Measurements from ENCODE around the gene SH3RF3. TPM values are rescaled to one million over a fixed set of nuclear protein-coding genes. Genes with fewer than 3 reads are reported as not detected.

The SH3RF3 gene
- total RNA-seq, 4 donors from 2014 or later = 2.8 to 5.7 (median 3.0) TPM

DNA sequence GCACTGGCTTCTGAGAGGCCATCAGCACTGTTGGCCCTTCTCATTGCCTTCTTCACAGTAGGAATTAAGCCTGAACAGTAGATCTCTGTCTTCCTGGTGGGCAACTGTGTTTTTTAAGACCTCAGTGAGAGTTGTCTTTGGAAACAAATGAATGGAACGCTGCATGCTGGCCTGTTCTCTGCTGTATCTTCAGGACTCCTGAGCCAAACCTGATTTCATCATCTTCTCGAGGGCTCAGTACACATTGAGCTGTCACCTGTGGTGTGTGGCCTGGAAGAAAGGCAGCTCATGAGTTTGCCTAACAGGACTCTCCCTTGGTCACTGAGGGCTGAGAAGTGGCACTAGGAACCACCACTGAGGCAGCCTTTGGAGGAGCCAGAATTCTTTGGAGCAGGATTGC, 39.7 kb downstream of the SH3RF3 start:
- no peaks in the 10 kb centered on the region for H3K9me3 ChIP-seq
- intact Hi-C loops (cut with DNase I; ENCODE audit: low total_unique reads) (no loop called here), in situ Hi-C loops (cut with MboI; ENCODE audit: low sequenced_read_pairs in 4 of 4) (no loop called here)
- H3K27me3 ChIP-seq = no peaks in the 10 kb centered on the region
- H3K4me3 ChIP-seq = no peak overlapping the region
- no peaks in the 10 kb centered on the region for H3K36me3 ChIP-seq
- H3K4me1 ChIP-seq = peaks cover 54 to 61% of the 10 kb centered on the region in 2 donors
- ATAC-seq (peak; percentile 81 to 87), DNase-seq (peak; percentile 78 to 79)
- TF ChIP-seq, protein P1, sequence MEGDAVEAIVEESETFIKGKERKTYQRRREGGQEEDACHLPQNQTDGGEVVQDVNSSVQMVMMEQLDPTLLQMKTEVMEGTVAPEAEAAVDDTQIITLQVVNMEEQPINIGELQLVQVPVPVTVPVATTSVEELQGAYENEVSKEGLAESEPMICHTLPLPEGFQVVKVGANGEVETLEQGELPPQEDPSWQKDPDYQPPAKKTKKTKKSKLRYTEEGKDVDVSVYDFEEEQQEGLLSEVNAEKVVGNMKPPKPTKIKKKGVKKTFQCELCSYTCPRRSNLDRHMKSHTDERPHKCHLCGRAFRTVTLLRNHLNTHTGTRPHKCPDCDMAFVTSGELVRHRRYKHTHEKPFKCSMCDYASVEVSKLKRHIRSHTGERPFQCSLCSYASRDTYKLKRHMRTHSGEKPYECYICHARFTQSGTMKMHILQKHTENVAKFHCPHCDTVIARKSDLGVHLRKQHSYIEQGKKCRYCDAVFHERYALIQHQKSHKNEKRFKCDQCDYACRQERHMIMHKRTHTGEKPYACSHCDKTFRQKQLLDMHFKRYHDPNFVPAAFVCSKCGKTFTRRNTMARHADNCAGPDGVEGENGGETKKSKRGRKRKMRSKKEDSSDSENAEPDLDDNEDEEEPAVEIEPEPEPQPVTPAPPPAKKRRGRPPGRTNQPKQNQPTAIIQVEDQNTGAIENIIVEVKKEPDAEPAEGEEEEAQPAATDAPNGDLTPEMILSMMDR (IDR thresholded peaks at IDR 0.05 in 4 of 5, conservative IDR thresholded peaks at IDR 0.05 in 1 of 5) = no peak
- TF ChIP-seq POLR2A (IDR thresholded peaks at IDR 0.05) = peak; percentile 19 to 31
- peak overlapping the region; percentile 61 to 74 (median 63) for H3K27ac ChIP-seq

GRCh38 chr2:109170645-109171044, 41.6 kb downstream of the SH3RF3 start:
- peak overlapping the region in 1 of 4 donors; percentile 72 for H3K27ac ChIP-seq
- H3K4me3 ChIP-seq = no peak overlapping the region
- H3K9me3 ChIP-seq = no peaks in the 10 kb centered on the region
- no peaks in the 10 kb centered on the region for H3K27me3 ChIP-seq
- H3K36me3 ChIP-seq = no peaks in the 10 kb centered on the region
- in situ Hi-C loops (cut with MboI; ENCODE audit: low sequenced_read_pairs in 4 of 4) (no loop called here), intact Hi-C loops (cut with DNase I; ENCODE audit: low total_unique reads) (loop anchor here (5.0 kb wide), 2 partner anchors 72 to 277 kb away; no protein-coding TSS in a partner anchor)
- no peak for DNase-seq
- no peak for TF ChIP-seq POLR2A (IDR thresholded peaks at IDR 0.05)
- TF ChIP-seq, protein P1 (IDR thresholded peaks at IDR 0.05 in 4 of 5, conservative IDR thresholded peaks at IDR 0.05 in 1 of 5) = no peak
- no peak for ATAC-seq
- peaks cover 57% of the 10 kb centered on the region in 2 donors for H3K4me1 ChIP-seq

DNA sequence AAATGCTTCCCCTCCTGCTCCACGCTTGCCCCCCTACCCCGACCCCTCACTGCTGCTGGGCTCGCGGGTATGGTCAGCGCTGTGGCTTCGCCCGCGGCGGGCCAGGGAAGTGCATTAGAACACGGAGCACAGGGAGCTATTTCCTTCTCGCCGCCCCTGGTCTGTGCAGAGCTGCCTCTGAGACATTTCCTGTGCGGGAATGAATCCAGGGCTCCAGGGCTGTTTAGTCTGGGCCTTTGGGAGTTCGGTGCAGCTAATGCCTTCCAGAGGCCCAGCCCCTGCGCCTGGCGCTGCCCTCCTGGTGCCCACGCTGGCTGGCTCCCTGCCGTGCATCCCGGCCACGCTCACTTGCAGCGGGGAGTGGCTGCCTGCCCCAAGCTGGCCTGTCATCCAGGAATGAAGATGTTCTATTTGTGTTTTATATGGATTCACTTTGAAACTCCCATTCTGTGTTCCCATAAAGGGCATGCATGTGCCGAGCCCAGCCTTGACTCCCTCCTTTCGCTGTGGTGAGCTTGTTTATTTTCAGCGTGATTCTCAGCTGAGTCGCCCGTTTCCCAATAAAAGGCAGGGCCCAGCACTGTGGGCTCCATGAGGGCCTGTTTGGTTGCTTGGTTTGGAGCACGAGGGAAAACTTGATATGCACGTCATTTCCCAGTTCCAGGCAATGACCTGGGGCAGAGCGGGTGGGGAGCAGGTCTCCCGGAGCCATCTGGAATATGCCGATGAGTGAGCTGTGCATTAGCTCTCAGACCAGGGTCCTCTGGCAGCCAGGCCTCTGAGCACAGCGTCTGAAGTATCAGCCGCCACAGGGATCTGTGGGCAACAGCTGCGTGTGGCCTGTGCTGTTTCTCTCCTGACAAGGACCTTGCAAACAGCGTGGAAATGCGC, 42.7 kb downstream of the SH3RF3 start:
- Histone ChIP-seq H3K4me1 (peaks cover 54 to 58% of the 10 kb centered on the region in 2 donors), H3K36me3 (no peaks in the 10 kb centered on the region), H3K9me3 (no peaks in the 10 kb centered on the region), H3K27me3 (no peaks in the 10 kb centered on the region), H3K4me3 (no peak overlapping the region), H3K27ac (peak overlapping the region; percentile 72 to 84 (median 83))
- intact Hi-C loops (cut with DNase I; ENCODE audit: low total_unique reads) (loop anchor here (5.0 kb wide), 2 partner anchors 71 to 276 kb away; no protein-coding TSS in a partner anchor), in situ Hi-C loops (cut with MboI; ENCODE audit: low sequenced_read_pairs in 4 of 4) (no loop called here)
- DNase-seq (peak; percentile 37 to 58), ATAC-seq (peak; percentile 18 to 23)
- TF ChIP-seq, protein P1 (IDR thresholded peaks at IDR 0.05 in 4 of 5, conservative IDR thresholded peaks at IDR 0.05 in 1 of 5) = peak in 1 of 5 experiments; percentile 36
- peak; percentile 22 to 30 for TF ChIP-seq POLR2A (IDR thresholded peaks at IDR 0.05)

DNA sequence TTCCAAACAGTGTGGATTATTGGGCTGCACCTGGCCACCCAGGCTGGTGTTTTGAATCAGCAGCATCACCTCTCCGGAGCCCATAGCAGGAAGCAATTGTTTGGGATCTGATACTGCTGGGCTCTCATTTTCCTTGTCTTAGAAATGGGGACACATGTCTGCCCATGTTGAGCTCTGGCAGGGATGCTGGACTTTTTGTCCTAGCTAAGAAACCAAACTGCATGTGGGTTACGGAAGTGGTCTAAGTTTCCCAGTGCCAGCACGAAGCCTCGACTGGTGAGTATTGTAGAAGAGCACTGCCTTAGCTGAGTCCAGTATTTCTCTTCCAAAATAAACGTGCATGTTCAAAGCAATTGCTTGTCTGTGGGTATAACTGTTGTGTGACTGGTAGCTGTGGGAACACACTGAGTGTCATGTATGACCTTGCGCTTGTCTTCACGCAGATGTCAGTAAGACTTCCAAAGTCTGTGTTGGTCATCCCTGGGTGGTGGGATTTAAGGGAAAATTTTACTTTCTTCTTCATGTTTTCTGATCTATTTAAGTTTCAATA, 43.6 kb downstream of the SH3RF3 start:
- in situ Hi-C loops (cut with MboI; ENCODE audit: low sequenced_read_pairs in 4 of 4) = no loop called here
- Histone ChIP-seq H3K27me3 (no peaks in the 10 kb centered on the region), H3K4me1 (peaks cover 59 to 68% of the 10 kb centered on the region in 2 donors), H3K36me3 (no peaks in the 10 kb centered on the region), H3K27ac (peak overlapping the region; percentile 72 to 84 (median 83)), H3K4me3 (no peak overlapping the region), H3K9me3 (no peaks in the 10 kb centered on the region)
- no peak for DNase-seq
- intact Hi-C loops (cut with DNase I; ENCODE audit: low total_unique reads) = loop anchor here (5.0 kb wide), 2 partner anchors 70 to 275 kb away; no protein-coding TSS in a partner anchor
- ATAC-seq = no peak
- no peak for TF ChIP-seq POLR2A (IDR thresholded peaks at IDR 0.05)
- TF ChIP-seq, protein P1 (IDR thresholded peaks at IDR 0.05 in 4 of 5, conservative IDR thresholded peaks at IDR 0.05 in 1 of 5) = no peak
